GM12891 (cell line): ENCODE measurements around the gene PIM3.

ENCODE experiments used
- POLR2A ChIP-seq: IDR thresholded peaks from 2 replicates; pipeline ENCODE4 v1.6.1; 2011; ENCODE audit warnings: low read depth, low read length, control low read depth
- POLR2AphosphoS5 ChIP-seq: IDR thresholded peaks from 2 replicates; pipeline ENCODE4 v1.6.1; 2011; ENCODE audit warnings: low read depth, low read length, control low read depth
- SPI1 ChIP-seq: IDR thresholded peaks from 2 replicates; pipeline ENCODE4 v1.6.1; 2011; ENCODE audit warnings: low read depth, low read length, control low read depth

- no peak for TF ChIP-seq POLR2AphosphoS5
- no peak for TF ChIP-seq POLR2A
- no peak for TF ChIP-seq SPI1
These were observed 35.5 kb downstream of the PIM3 start for GRCh38 chr22:49996119-49996517.
